ENCODE data around the gene SRGAP3.

- TF ChIP-seq EZH2 (IDR thresholded peaks at IDR 0.05; ENCODE audit: insufficient read depth, low read length) = no peak
- TF ChIP-seq CTCF (IDR thresholded peaks at IDR 0.05; ENCODE audit: insufficient read depth, low read depth, low read length) = peak; percentile 99
These were observed 278.4 kb downstream of the SRGAP3 start for GRCh38 chr3:8970971-8971589.
